Type B pancreatic cell (in vitro differentiated cells): ENCODE results near the gene RICTOR. TPM values are rescaled to one million over a fixed set of nuclear protein-coding genes. Genes with fewer than 3 reads are reported as not detected.

Experiments
- DNase-seq: peaks from one replicate; pipeline ENCODE4 v3.0.0; 2021; ENCODE audit warnings: mixed read lengths; ENCODE audit not compliant: unreplicated experiment; ENCODE audit errors: extremely low spot score
- H3K27ac Mint-ChIP-seq: 2 replicates; pipeline ENCODE4 v1.8.0; 2021; ENCODE audit warnings: mild to moderate bottlenecking, mixed read lengths
- H3K27me3 Mint-ChIP-seq: 2 replicates; pipeline ENCODE4 v1.8.0; 2021; ENCODE audit warnings: mixed read lengths
- H3K36me3 Mint-ChIP-seq: 2 replicates; pipeline ENCODE4 v1.8.0; 2021; ENCODE audit warnings: mixed read lengths
- H3K4me1 Mint-ChIP-seq: one replicate; pipeline ENCODE4 v1.8.0; 2021; ENCODE audit warnings: mixed read lengths; ENCODE audit not compliant: unreplicated experiment
- H3K4me3 Mint-ChIP-seq: 2 replicates; pipeline ENCODE4 v1.8.0; 2021; ENCODE audit warnings: mild to moderate bottlenecking, mixed read lengths
- H3K9me3 Mint-ChIP-seq: 2 replicates; pipeline ENCODE4 v1.8.0; 2021; ENCODE audit warnings: mixed read lengths
- total RNA-seq: library from RNA; stranded (reverse); gene quantifications from 2 replicates; pipeline ENCODE4 v1.2.1, GENCODE V29; 2021; ENCODE audit warnings: low replicate concordance
- TF ChIP-seq, protein P1 (sequence below): fragments of 200-600 bp; sonication (generic); conservative IDR thresholded peaks from 2 replicates; pipeline ENCODE4 v1.5.0; 2021; ENCODE audit warnings: antibody characterized with exemption, mild to moderate bottlenecking

RICTOR gene
- total RNA-seq, 1 donor from 2014 or later = 31.8 TPM

DNA sequence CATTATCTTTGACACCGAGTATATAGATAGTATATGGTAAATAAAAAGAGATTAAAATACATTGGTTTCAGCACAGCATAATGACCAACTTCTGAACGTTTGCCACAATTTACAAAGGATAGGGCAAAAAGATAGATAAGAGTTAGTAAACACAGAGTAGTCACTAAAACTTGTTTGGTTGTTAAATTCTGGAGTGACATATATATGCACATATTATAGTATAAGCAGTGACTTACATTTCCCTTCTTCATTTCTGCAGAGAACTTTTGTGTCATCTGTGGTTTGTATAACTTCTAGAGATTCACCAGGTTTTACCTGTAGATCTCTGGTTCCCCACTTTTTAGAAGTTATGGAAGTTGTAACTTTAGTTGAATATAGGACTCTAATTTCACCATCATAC lies 44.4 kb upstream of the RICTOR start:
- DNase-seq = no peak
- TF ChIP-seq, protein P1, sequence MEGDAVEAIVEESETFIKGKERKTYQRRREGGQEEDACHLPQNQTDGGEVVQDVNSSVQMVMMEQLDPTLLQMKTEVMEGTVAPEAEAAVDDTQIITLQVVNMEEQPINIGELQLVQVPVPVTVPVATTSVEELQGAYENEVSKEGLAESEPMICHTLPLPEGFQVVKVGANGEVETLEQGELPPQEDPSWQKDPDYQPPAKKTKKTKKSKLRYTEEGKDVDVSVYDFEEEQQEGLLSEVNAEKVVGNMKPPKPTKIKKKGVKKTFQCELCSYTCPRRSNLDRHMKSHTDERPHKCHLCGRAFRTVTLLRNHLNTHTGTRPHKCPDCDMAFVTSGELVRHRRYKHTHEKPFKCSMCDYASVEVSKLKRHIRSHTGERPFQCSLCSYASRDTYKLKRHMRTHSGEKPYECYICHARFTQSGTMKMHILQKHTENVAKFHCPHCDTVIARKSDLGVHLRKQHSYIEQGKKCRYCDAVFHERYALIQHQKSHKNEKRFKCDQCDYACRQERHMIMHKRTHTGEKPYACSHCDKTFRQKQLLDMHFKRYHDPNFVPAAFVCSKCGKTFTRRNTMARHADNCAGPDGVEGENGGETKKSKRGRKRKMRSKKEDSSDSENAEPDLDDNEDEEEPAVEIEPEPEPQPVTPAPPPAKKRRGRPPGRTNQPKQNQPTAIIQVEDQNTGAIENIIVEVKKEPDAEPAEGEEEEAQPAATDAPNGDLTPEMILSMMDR = no peak
- H3K27ac Mint-ChIP-seq = no peak overlapping the region
- H3K4me3 Mint-ChIP-seq = no peak overlapping the region
- H3K9me3 Mint-ChIP-seq = no peaks in the 10 kb centered on the region
- H3K36me3 Mint-ChIP-seq = no peaks in the 10 kb centered on the region
- peaks cover 3% of the 10 kb centered on the region for H3K27me3 Mint-ChIP-seq
- H3K4me1 Mint-ChIP-seq = no peaks in the 10 kb centered on the region

DNA sequence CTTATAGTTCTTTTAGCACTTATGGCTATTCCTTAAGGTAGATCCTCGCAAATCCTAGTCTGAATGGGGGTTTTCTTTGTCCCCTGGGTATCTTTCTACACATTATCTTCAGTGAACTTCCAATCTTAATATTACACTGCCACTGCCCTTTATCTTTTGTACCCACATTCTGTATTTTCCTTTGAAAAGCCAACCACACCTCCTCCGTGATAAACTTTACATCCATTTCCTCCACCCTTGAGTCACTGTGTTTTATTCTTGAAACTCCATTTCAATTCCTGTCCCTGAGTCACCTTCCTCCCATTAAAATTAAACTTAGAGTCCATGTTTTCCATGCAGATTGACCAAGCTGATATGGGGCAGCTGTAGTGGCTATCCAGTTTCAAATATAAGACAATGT lies 43.2 kb upstream of the RICTOR start:
- no peak overlapping the region for H3K27ac Mint-ChIP-seq
- H3K4me3 Mint-ChIP-seq = no peak overlapping the region
- no peaks in the 10 kb centered on the region for H3K36me3 Mint-ChIP-seq
- DNase-seq = no peak
- no peaks in the 10 kb centered on the region for H3K4me1 Mint-ChIP-seq
- H3K9me3 Mint-ChIP-seq = no peaks in the 10 kb centered on the region
- peaks cover 3% of the 10 kb centered on the region for H3K27me3 Mint-ChIP-seq
- TF ChIP-seq, protein P1 = no peak

DNA sequence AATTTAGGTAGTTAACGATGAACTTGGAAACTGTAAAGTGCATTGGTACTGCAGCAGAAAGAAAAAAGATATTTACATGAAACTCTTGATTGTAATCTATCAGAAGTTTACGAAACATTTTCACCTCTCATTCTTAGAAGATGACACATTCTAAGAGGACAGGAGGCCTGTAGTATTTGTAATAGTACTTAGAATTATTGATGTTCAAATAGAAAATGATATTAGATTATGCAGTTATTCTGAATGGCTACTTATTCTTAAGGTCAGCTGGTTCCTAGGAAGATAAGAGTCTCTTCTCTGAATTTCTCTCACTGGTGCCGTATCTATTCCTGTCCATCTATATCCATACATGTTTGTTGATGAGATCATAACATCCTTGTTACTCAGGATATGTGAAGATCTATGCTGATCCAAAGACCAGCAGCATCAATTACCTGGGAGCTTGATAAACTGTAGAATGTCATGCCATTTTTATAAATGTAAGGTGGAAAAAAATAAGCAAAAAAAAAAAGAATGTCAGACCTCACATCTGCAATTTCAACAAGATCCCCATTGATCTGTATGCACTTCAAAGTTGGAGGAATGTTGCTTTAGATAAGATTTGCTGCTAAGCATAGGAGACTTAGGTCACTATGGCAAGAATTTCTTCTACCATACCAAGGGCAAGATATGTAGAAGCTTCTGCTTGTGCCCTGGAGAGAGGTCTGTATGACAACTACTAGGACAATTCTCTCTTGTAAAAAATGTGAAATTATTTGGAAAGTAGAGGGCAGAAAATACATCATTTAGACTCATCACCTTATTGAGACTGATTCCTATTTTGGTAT lies 42.4 kb upstream of the RICTOR start:
- H3K4me1 Mint-ChIP-seq = no peaks in the 10 kb centered on the region
- DNase-seq = no peak
- TF ChIP-seq, protein P1 = no peak
- H3K27me3 Mint-ChIP-seq = no peaks in the 10 kb centered on the region
- H3K27ac Mint-ChIP-seq = no peak overlapping the region
- no peak overlapping the region for H3K4me3 Mint-ChIP-seq
- no peaks in the 10 kb centered on the region for H3K9me3 Mint-ChIP-seq
- H3K36me3 Mint-ChIP-seq = no peaks in the 10 kb centered on the region

DNA sequence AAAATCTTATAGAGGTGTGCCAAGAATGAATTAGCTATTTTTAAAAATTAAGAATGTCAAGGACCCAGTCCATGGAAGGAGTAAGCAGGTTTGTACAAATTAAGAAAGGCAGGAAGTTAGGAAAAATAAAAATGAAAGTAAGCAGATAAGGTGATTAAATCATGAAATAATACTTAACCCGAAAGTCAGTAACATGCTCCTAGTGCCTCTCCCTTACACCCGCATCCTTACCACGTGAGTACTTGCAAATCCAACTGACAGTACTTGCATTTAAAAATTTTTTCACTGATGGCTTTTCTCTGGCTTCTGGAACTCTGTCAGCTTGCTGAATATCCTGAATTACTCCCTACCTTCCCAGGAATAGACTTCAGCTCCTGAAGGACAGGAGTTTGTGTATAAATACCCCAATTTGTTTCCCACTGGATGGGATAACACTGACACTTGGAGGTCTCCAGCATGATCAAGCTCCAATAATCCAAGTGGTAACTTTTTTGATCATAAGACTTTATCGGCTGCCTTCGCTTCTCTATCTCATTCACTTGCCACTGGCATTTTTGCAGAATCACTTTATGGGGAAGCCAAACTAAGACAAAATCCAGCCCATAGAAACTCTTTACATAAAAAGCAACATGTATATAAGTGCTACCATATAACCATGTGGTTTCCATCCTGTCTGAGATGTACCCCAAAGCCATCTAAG lies 41.6 kb upstream of the RICTOR start:
- DNase-seq = no peak
- Mint-ChIP-seq H3K9me3 (no peaks in the 10 kb centered on the region), H3K27ac (no peak overlapping the region), H3K4me1 (no peaks in the 10 kb centered on the region), H3K4me3 (no peak overlapping the region), H3K27me3 (peaks cover 1% of the 10 kb centered on the region), H3K36me3 (no peaks in the 10 kb centered on the region)
- TF ChIP-seq, protein P1 = no peak

DNA sequence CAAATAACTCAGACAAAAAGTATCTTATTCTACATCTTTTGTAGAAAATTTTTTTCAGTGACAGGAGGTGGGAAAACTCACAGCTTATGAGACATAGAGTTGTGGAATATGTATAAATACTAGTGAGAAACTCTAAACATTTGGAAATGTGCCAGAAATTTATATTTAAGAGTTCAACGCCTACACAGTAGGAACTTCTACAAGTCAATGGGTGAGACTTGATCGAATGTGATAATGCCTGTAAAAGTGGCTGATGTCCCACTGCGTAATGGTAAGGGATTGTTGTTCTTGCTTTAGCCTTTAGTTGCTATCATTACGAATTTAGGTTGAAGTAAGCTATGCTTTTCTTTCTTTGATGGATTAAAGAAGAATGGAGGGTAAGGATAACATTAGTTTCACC lies 40.0 kb upstream of the RICTOR start:
- Mint-ChIP-seq H3K9me3 (no peaks in the 10 kb centered on the region), H3K27ac (no peak overlapping the region), H3K36me3 (no peaks in the 10 kb centered on the region), H3K4me1 (no peaks in the 10 kb centered on the region), H3K4me3 (no peak overlapping the region), H3K27me3 (peaks cover 5% of the 10 kb centered on the region)
- TF ChIP-seq, protein P1 = no peak
- DNase-seq = no peak
